HFFc6 (cell line): ENCODE results near the gene KRTAP19-5. TPM values are rescaled to one million over a fixed set of nuclear protein-coding genes. Genes with fewer than 3 reads are reported as not detected.

ENCODE experiments used
- DNase-seq: peaks from one replicate; pipeline ENCODE4 v3.0.0-alpha.2; 2018
- H3K27ac Mint-ChIP-seq: 2 replicates; pipeline ENCODE4 v1.8.0; 2020; ENCODE audit warnings: mild to moderate bottlenecking, mixed read lengths
- H3K27me3 Mint-ChIP-seq: 2 replicates; pipeline ENCODE4 v1.8.0; 2021; ENCODE audit warnings: mild to moderate bottlenecking, moderate library complexity, mixed read lengths; ENCODE audit not compliant: insufficient read depth
- H3K36me3 Mint-ChIP-seq: 2 replicates; pipeline ENCODE4 v1.8.0; 2021; ENCODE audit warnings: low read depth, mixed read lengths
- H3K4me1 Mint-ChIP-seq: 2 replicates; pipeline ENCODE4 v1.8.0; 2020; ENCODE audit warnings: low read depth, mixed read lengths
- H3K4me3 Mint-ChIP-seq: 2 replicates; pipeline ENCODE4 v1.8.0; 2020; ENCODE audit warnings: mild to moderate bottlenecking, moderate library complexity, mixed read lengths
- H3K9me3 Mint-ChIP-seq: 2 replicates; pipeline ENCODE4 v1.8.0; 2020; ENCODE audit warnings: mild to moderate bottlenecking, mixed read lengths
- total RNA-seq, 6 experiments: library from RNA; stranded (reverse); fragmentation: NEBNext Ultra II Directional; extraction: Animal tissue kit (Norgen Biotek cat#: 25700); gene quantifications; 2 replicates in 1 of 6; 3 replicates in 5 of 6; pipeline ENCODE4 v1.2.3, GENCODE V29; 2021
- TF ChIP-seq, protein P1 (sequence below): fragments of 200-600 bp; sonication (generic); IDR thresholded peaks from 2 replicates; pipeline ENCODE4 v1.5.0; 2021; ENCODE audit warnings: antibody characterized with exemption, mild to moderate bottlenecking

Gene KRTAP19-5
- total RNA-seq, 6 experiments from 2014 or later = not detected

DNA sequence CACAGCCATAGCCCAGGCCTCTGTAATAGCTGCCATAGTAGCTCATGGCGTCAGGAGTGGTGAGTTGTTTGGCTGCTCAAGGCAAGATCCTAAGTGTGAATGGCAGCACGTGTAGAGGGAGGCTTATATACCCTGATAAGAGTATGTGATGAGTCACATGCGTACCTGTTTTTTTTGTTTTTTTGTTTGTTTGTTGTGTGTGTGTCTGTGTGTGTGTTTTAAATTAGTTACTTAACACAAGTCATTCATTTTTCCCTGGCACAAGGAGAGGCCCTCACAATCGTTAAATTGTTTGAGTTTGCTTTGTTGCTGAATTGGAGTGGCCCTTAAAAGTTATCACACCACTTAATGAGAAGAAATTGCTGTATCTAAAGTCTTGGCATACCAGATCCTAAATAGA, 4.9 kb downstream of the KRTAP19-5 start, which contains the start of gene KRTAP19-4:
Gene KRTAP19-4, minus strand, starts transcription at position 101 of the 400 bp plus-strand sequence. Its CDS starts 55 bp downstream, at position 46.
- Mint-ChIP-seq H3K4me1 (no peaks in the 10 kb centered on the region), H3K27ac (no peak within 1 kb of the TSS), H3K27me3 (no peaks in the 10 kb centered on the region), H3K36me3 (no peaks in the 10 kb centered on the region; the same call in 1 of the 2 replicates), H3K4me3 (no peak within 1 kb of the TSS), H3K9me3 (peaks cover 29% of the 10 kb centered on the region)
- TF ChIP-seq, protein P1, sequence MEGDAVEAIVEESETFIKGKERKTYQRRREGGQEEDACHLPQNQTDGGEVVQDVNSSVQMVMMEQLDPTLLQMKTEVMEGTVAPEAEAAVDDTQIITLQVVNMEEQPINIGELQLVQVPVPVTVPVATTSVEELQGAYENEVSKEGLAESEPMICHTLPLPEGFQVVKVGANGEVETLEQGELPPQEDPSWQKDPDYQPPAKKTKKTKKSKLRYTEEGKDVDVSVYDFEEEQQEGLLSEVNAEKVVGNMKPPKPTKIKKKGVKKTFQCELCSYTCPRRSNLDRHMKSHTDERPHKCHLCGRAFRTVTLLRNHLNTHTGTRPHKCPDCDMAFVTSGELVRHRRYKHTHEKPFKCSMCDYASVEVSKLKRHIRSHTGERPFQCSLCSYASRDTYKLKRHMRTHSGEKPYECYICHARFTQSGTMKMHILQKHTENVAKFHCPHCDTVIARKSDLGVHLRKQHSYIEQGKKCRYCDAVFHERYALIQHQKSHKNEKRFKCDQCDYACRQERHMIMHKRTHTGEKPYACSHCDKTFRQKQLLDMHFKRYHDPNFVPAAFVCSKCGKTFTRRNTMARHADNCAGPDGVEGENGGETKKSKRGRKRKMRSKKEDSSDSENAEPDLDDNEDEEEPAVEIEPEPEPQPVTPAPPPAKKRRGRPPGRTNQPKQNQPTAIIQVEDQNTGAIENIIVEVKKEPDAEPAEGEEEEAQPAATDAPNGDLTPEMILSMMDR = no peak
- DNase-seq = no peak

DNA sequence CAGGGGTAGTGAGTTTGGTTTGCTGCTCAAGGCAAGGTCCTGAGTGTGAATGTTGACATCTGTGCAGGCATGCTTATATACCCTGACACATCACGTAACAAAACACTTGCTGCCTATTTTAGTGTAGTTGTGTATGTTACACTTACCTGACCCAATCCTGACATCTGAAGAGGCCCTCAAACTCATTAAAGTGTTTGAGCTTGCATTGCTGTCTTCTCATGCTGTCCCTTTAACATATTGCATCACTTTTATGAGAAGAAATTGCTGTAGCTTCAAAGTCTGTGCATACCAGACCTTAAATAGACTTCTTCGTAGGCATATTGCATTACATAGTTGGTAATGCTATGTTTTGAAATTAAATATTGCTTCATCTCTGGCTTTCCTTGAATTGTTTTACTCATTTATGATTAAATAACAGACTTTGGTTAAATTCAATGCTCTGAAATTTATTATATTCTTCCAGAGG, 9.9 kb downstream of the KRTAP19-5 start, which contains the start of gene KRTAP19-3:
Gene KRTAP19-3, minus strand, starts transcription at position 51 of the 466 bp plus-strand sequence. CDS start 56 bp downstream, outside the sequence.
- Mint-ChIP-seq H3K27ac (no peak within 1 kb of the TSS), H3K4me3 (no peak within 1 kb of the TSS), H3K4me1 (no peaks in the 10 kb centered on the region), H3K27me3 (no peaks in the 10 kb centered on the region), H3K9me3 (peaks cover 33% of the 10 kb centered on the region), H3K36me3 (0 out of 2 replicates have a peak, but pooled peaks cover 4% of the 10 kb centered on the region)
- TF ChIP-seq, protein P1 = no peak
- DNase-seq = no peak

DNA sequence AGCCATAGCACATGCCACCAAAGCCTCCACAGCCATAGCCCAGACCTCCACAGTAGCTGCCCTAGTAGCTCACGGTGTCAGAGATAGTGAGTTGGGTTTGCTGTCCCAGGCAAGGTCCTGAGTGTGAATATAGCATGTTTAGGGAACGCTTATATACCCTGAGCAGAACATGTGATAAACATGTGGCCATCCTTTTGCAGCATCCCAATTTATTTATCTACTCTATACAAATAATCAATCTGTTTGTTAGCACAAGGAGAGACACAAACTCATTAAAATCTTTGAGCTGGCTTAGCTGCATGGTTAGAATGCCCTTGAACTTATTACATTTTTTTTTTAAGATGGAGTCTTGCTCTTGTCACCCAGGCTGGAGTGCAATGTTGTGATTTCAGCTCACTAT, 14.6 kb downstream of the KRTAP19-5 start, which contains the start of gene KRTAP19-2:
Gene KRTAP19-2, minus strand, starts transcription at position 101 of the 400 bp plus-strand sequence. Its CDS starts 88 bp downstream, at position 13.
- Mint-ChIP-seq H3K9me3 (peaks cover 53% of the 10 kb centered on the region), H3K27ac (no peak within 1 kb of the TSS), H3K36me3 (0 out of 2 replicates have a peak, but pooled peaks cover 4% of the 10 kb centered on the region), H3K4me3 (no peak within 1 kb of the TSS), H3K4me1 (no peaks in the 10 kb centered on the region), H3K27me3 (no peaks in the 10 kb centered on the region)
- TF ChIP-seq, protein P1 = no peak
- no peak for DNase-seq

DNA sequence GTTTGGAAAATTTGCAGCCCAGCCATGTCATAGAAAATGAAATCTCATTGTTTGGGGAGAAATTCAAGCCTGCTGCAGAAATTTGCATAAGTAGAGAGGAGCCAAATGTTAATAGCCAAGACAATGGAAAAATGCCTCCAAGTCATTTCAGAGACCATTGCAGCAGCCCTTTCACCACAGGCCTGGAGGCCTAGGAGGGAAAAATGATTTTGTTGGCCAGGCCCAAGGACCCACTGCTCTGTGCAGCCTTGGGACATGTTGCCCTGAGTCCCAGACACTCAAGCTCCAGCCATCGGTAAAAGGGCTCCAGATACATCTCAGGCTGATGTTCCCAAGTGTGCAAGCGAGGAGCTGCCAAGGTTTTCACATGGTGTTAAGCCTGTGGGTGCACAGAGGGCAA, 15.8 kb downstream of the KRTAP19-5 start:
- Mint-ChIP-seq H3K27me3 (no peaks in the 10 kb centered on the region), H3K36me3 (0 out of 2 replicates have a peak, but pooled peaks cover 4% of the 10 kb centered on the region), H3K9me3 (peaks cover 49% of the 10 kb centered on the region), H3K27ac (no peak overlapping the region), H3K4me1 (no peaks in the 10 kb centered on the region), H3K4me3 (no peak overlapping the region)
- DNase-seq = no peak
- TF ChIP-seq, protein P1 = no peak

DNA sequence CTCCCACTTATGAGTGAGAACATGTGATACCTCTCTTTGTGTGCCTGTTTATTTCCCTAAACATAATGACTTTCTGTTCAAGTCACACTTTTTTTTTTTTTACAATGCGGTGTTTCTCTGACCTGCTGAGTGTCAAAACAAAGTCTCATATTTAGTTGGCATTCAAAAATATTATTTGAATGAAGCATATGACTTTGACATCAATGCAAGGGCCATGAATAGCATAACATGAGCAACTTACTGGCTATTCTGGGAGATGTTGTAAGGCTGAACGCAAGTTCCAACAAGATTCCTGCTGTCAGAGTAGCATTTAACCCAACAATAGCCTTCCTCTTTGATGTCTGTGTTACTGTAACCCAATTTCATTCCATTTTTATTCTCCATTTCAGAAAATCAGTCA, 19.8 kb downstream of the KRTAP19-5 start:
- H3K27ac Mint-ChIP-seq = no peak overlapping the region
- no peaks in the 10 kb centered on the region for H3K36me3 Mint-ChIP-seq
- H3K4me1 Mint-ChIP-seq = no peaks in the 10 kb centered on the region
- no peak overlapping the region for H3K4me3 Mint-ChIP-seq
- DNase-seq = no peak
- H3K27me3 Mint-ChIP-seq = no peaks in the 10 kb centered on the region
- H3K9me3 Mint-ChIP-seq = peaks cover 47% of the 10 kb centered on the region
- TF ChIP-seq, protein P1 = no peak
